ENCODE measurements around the gene CNN3. TPM values are rescaled to one million over a fixed set of nuclear protein-coding genes. Genes with fewer than 3 reads are reported as not detected.

The CNN3 gene
- total RNA-seq, 4 donors from 2014 or later, result 106 to 205 (median 149) TPM

DNA sequence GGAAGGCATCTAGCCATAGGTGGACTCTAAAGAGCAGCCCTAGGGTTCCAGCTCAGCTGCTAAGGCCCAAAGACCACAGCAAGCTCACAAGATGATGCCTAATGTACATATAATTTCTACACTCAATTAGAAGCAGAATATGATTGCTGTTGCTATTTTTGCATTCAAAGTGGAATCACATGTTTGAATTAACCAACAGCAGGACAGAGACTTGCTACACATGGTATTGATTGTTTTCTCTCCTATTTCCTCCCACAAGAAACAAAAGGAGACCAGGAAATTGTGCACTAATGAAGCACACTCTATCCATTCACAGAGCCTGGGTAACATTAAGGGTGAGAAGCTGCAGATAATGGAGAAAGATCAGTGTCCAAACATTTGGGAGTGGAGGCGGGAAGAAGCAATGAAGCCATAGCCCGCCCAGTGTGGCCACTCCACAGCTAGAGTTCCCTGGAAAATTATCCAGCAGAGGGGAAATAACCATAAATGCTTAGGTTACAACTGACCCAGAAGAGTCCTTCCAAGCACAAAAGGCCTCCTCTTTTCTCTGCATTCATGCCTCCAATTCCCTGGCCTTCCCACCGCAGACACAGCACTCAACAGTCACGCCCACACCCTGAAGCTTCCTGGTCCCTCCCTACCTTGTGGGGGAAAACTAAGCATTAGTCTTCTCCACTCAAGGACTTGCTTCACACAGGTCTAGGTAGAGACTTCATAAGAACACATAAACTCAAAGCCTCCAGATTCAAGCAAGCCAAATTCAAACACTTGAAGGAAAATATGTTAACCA, 7.5 kb downstream of the CNN3 start:
- Histone ChIP-seq H3K27me3 (no peaks in the 10 kb centered on the region), H3K4me3 (peak overlapping the region in 1 of 4 donors; percentile 15), H3K4me1 (peaks cover 0 to 97% (median 35%) of the 10 kb centered on the region in 3 donors), H3K27ac (peak overlapping the region in 2 of 4 donors; percentile 10 to 51), H3K36me3 (peaks cover 0 to 16% (median 0%) of the 10 kb centered on the region in 3 donors), H3K9me3 (no peaks in the 10 kb centered on the region)
- WGBS, 2 donors, result 89 to 100% methylated on average over 3 to 4 of the region's 4 CpGs
- DNase-seq, result no peak
- intact Hi-C loops (cut with DNase I), result loop anchor here (10.0 kb wide), 2 partner anchors 65 to 115 kb away; no protein-coding TSS in a partner anchor
- TF ChIP-seq, protein P1, sequence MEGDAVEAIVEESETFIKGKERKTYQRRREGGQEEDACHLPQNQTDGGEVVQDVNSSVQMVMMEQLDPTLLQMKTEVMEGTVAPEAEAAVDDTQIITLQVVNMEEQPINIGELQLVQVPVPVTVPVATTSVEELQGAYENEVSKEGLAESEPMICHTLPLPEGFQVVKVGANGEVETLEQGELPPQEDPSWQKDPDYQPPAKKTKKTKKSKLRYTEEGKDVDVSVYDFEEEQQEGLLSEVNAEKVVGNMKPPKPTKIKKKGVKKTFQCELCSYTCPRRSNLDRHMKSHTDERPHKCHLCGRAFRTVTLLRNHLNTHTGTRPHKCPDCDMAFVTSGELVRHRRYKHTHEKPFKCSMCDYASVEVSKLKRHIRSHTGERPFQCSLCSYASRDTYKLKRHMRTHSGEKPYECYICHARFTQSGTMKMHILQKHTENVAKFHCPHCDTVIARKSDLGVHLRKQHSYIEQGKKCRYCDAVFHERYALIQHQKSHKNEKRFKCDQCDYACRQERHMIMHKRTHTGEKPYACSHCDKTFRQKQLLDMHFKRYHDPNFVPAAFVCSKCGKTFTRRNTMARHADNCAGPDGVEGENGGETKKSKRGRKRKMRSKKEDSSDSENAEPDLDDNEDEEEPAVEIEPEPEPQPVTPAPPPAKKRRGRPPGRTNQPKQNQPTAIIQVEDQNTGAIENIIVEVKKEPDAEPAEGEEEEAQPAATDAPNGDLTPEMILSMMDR (IDR thresholded peaks at IDR 0.05), result no peak
- TF ChIP-seq POLR2A (IDR thresholded peaks at IDR 0.05), result no peak

DNA sequence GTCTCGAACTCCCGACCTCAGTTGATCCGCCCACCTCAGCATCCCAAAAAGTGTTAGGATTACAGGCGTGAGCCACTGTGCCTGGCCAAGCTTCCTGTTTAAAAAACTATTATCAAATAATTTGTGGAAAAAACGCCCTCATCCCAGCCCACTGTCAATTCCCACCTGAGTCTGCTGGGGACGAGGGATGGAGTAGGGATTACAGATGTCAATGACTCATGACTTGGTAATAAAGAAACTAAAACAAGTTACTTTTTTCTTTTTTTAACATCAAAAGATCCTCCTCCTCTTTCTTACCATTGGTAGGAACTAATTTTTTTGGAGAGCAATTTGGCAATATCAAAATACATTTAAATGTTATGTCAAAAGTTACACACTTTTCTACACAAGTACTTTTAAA, 9.7 kb downstream of the CNN3 start:
- intact Hi-C loops (cut with DNase I), result no loop called here
- Histone ChIP-seq H3K27ac (no peak overlapping the region), H3K4me3 (no peak overlapping the region), H3K27me3 (no peaks in the 10 kb centered on the region), H3K4me1 (peaks cover 0 to 97% (median 18%) of the 10 kb centered on the region in 3 donors), H3K9me3 (no peaks in the 10 kb centered on the region), H3K36me3 (peaks cover 0 to 11% (median 0%) of the 10 kb centered on the region in 3 donors)
- 75 to 77% methylated on average over 6 of the region's 6 CpGs for WGBS, 2 donors
- no peak for TF ChIP-seq POLR2A (IDR thresholded peaks at IDR 0.05)
- TF ChIP-seq, protein P1 (IDR thresholded peaks at IDR 0.05), result no peak
- no peak for DNase-seq

DNA sequence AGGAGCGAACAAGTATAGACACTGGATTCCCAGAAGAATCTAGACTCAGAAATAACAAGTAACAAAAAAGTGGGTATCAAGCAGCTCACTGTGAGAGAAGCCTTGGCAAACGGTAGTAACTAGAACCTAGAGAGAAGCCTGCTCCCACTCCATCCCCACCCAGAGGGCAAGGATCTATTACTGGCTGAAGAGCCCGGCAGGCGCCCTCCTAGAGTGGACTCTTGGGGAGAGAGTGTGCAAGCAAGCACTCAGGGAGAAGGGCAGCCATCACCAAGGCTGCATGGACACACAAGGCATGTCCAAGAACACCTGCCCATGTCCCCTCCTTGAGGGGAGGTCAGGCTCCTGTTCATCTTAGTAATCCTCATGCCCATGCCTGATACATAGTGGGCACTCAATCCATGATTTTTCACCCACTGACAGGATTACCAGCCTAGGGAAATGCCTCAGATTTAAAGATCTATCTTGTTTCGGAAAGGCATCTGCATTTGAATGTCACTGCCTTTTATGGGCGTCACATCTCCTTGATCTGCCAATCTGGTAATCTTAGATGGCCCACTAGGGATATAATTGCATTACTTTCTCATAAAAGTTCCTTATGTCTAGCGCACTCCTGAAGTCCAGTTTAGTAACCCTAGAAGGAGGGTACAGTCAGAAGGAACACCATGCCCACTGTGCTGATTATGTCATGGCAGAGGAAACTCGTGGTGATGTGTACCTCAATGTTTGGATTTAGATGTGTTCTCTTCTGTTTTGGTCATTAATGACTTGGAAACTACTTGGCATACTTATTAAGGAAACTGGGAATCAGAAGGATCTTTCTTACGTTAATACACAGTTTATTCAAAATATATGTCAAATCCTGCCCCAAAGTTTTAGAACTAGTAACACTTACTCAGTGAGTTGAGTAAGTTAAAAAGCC, 14.4 kb downstream of the CNN3 start:
- Histone ChIP-seq H3K9me3 (no peaks in the 10 kb centered on the region), H3K36me3 (peaks cover 0 to 40% (median 0%) of the 10 kb centered on the region in 3 donors), H3K4me1 (peaks cover 0 to 78% (median 5%) of the 10 kb centered on the region in 3 donors), H3K27ac (peak overlapping the region in 1 of 4 donors; percentile 43), H3K27me3 (no peaks in the 10 kb centered on the region), H3K4me3 (no peak overlapping the region)
- 47 to 80% methylated on average over 9 of the region's 9 CpGs for WGBS, 2 donors
- no peak for TF ChIP-seq POLR2A (IDR thresholded peaks at IDR 0.05)
- TF ChIP-seq, protein P1 (IDR thresholded peaks at IDR 0.05), result no peak
- intact Hi-C loops (cut with DNase I), result no loop called here
- DNase-seq, result no peak

DNA sequence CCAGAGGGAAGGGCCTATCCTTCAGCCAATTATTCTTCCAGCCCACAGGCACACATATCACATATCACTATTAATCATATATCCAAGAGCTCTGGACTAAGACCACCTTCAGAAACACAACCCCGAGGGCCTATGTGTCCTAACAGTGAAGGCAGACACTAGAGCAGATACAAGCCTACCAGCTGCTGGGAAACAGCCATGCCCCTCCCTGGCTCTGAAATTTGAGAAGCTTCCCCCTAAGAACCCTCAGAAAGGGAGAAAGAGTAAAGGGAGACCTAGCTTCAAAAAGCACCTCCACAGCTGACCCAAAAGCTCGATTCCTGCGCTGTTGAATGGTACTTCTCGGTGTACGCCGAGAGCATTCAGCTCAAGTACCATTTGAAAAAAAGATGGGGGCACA, 17.4 kb downstream of the CNN3 start:
- no peak for TF ChIP-seq POLR2A (IDR thresholded peaks at IDR 0.05)
- TF ChIP-seq, protein P1 (IDR thresholded peaks at IDR 0.05), result no peak
- intact Hi-C loops (cut with DNase I), result no loop called here
- H3K4me1 ChIP-seq, result peaks cover 0 to 67% (median 5%) of the 10 kb centered on the region in 3 donors
- H3K36me3 ChIP-seq, result peaks cover 0 to 49% (median 0%) of the 10 kb centered on the region in 3 donors
- 89 to 95% methylated on average over 5 to 6 of the region's 6 CpGs for WGBS, 2 donors
- H3K4me3 ChIP-seq, result no peak overlapping the region
- DNase-seq, result no peak
- H3K27ac ChIP-seq, result no peak overlapping the region
- H3K27me3 ChIP-seq, result no peaks in the 10 kb centered on the region
- no peaks in the 10 kb centered on the region for H3K9me3 ChIP-seq
